Measurements from ENCODE around the gene COPE. TPM values are rescaled to one million over a fixed set of nuclear protein-coding genes. Genes with fewer than 3 reads are reported as not detected.

COPE gene
- total RNA-seq, 4 donors from 2014 or later = 144 to 268 (median 179) TPM

GRCh38 chr19:18881491-18881890 lies 37.7 kb downstream of the COPE start:
- Histone ChIP-seq H3K4me1 (peaks cover 0 to 11% (median 5%) of the 10 kb centered on the region in 4 donors), H3K4me3 (no peak overlapping the region), H3K27ac (no peak overlapping the region), H3K36me3 (no peaks in the 10 kb centered on the region), H3K27me3 (no peaks in the 10 kb centered on the region), H3K9me3 (no peaks in the 10 kb centered on the region)
- 50 to 86% methylated on average over 2 to 7 of the region's 7 CpGs for WGBS, 2 donors (ENCODE audit: low coverage in 1 of 2)
- intact Hi-C loops (cut with DNase I; ENCODE audit: low total_unique reads) = no loop called here
- no peak for TF ChIP-seq EP300 (IDR thresholded peaks at IDR 0.05; ENCODE audit: low read depth)
- no peak for TF ChIP-seq CTCF (IDR thresholded peaks at IDR 0.05)
- TF ChIP-seq POLR2A (IDR thresholded peaks at IDR 0.05) = no peak
- no peak for TF ChIP-seq POLR2AphosphoS5 (IDR thresholded peaks at IDR 0.05)
- DNase-seq = no peak
- in situ Hi-C loops (cut with MboI; ENCODE audit: low pct_ligation_motif_present in 1 of 4, low pct_unique_long_range_greater_than_20kb in 1 of 4, low sequenced_read_pairs in 3 of 4) = no loop called here

- H3K27me3 ChIP-seq = no peaks in the 10 kb centered on the region
- in situ Hi-C loops (cut with MboI; ENCODE audit: low pct_ligation_motif_present in 1 of 4, low pct_unique_long_range_greater_than_20kb in 1 of 4, low sequenced_read_pairs in 3 of 4) (no loop called here), intact Hi-C loops (cut with DNase I; ENCODE audit: low total_unique reads) (no loop called here)
- peaks cover 0 to 11% (median 5%) of the 10 kb centered on the region in 4 donors for H3K4me1 ChIP-seq
- no peaks in the 10 kb centered on the region for H3K36me3 ChIP-seq
- H3K4me3 ChIP-seq = no peak overlapping the region
- no peak overlapping the region for H3K27ac ChIP-seq
- peak; percentile 87 for DNase-seq
- TF ChIP-seq CTCF (IDR thresholded peaks at IDR 0.05) = no peak
- no peak for TF ChIP-seq POLR2AphosphoS5 (IDR thresholded peaks at IDR 0.05)
- TF ChIP-seq EP300 (IDR thresholded peaks at IDR 0.05; ENCODE audit: low read depth) = no peak
- TF ChIP-seq POLR2A (IDR thresholded peaks at IDR 0.05) = no peak
- no peaks in the 10 kb centered on the region for H3K9me3 ChIP-seq
- WGBS, 2 donors (ENCODE audit: low coverage in 1 of 2) = 31 to 46% methylated on average over 4 to 11 of the region's 13 CpGs
Measured at GRCh38 chr19:18879579-18880373, 39.4 kb downstream of the COPE start.

- Histone ChIP-seq H3K36me3 (no peaks in the 10 kb centered on the region), H3K4me3 (no peak overlapping the region), H3K4me1 (peaks cover 0 to 11% (median 5%) of the 10 kb centered on the region in 4 donors), H3K27ac (no peak overlapping the region), H3K27me3 (no peaks in the 10 kb centered on the region), H3K9me3 (no peaks in the 10 kb centered on the region)
- intact Hi-C loops (cut with DNase I; ENCODE audit: low total_unique reads) = no loop called here
- DNase-seq = no peak
- no peak for TF ChIP-seq EP300 (IDR thresholded peaks at IDR 0.05; ENCODE audit: low read depth)
- no peak for TF ChIP-seq CTCF (IDR thresholded peaks at IDR 0.05)
- TF ChIP-seq POLR2A (IDR thresholded peaks at IDR 0.05) = no peak
- no peak for TF ChIP-seq POLR2AphosphoS5 (IDR thresholded peaks at IDR 0.05)
- 60 to 82% methylated on average over 2 to 34 of the region's 34 CpGs for WGBS, 2 donors (ENCODE audit: low coverage in 1 of 2)
- in situ Hi-C loops (cut with MboI; ENCODE audit: low pct_ligation_motif_present in 1 of 4, low pct_unique_long_range_greater_than_20kb in 1 of 4, low sequenced_read_pairs in 3 of 4) = no loop called here
Measured at GRCh38 chr19:18878858-18879578, 40.2 kb downstream of the COPE start.

GRCh38 chr19:18878058-18878797 lies 41.0 kb downstream of the COPE start:
- intact Hi-C loops (cut with DNase I; ENCODE audit: low total_unique reads) = no loop called here
- whole genome bisulfite sequencing, 2 donors (ENCODE audit: low coverage in 1 of 2) = 85% methylated on average over 25 of the region's 25 CpGs; no CpG with 5 or more reads in 1 of the 2 donors
- H3K4me1 ChIP-seq = peaks cover 0 to 6% (median 5%) of the 10 kb centered on the region in 4 donors
- no peaks in the 10 kb centered on the region for H3K36me3 ChIP-seq
- H3K27me3 ChIP-seq = no peaks in the 10 kb centered on the region
- TF ChIP-seq CTCF (IDR thresholded peaks at IDR 0.05) (no peak), EP300 (IDR thresholded peaks at IDR 0.05; ENCODE audit: low read depth) (no peak), POLR2AphosphoS5 (IDR thresholded peaks at IDR 0.05) (no peak), POLR2A (IDR thresholded peaks at IDR 0.05) (no peak)
- no peak overlapping the region for H3K27ac ChIP-seq
- in situ Hi-C loops (cut with MboI; ENCODE audit: low pct_ligation_motif_present in 1 of 4, low pct_unique_long_range_greater_than_20kb in 1 of 4, low sequenced_read_pairs in 3 of 4) = no loop called here
- no peak overlapping the region for H3K4me3 ChIP-seq
- no peaks in the 10 kb centered on the region for H3K9me3 ChIP-seq
- no peak for DNase-seq

All from transverse colon (tissue), 4 donors.